K562 (cell line): ENCODE measurements around the gene DSG1. TPM values are rescaled to one million over a fixed set of nuclear protein-coding genes. Genes with fewer than 3 reads are reported as not detected.
"Not testable (repeated sequence)": the region's sequence is repeated elsewhere in the genome, so short reads cannot be mapped to it uniquely, and the experiment has no call there.

ENCODE experiments used
- ATAC-seq: fragments of 200-7000 bp; cut with Tn5 transposase; 3 replicates; pipeline ENCODE4 v1.9.1; 2020; ENCODE audit warnings: moderate library complexity
- BruUV-seq: library from RNA; stranded (reverse); fragments of 400-500 nt; replicated peaks from 2 replicates; lab custom pipeline; 2021; lab: Mats Ljungman, UMichigan
- CTCF ChIA-PET: fragments of 300-600 bp; formaldehyde crosslinking; extraction: SDS; loops from one replicate; lab custom pipeline; 2021; ENCODE audit warnings: low intra/inter-chr PET ratio; lab: Yijun Ruan, JAX
- POLR2A ChIA-PET: fragments of 300-600, 350-650 bp; sonication (Branson Sonifier 250); formaldehyde crosslinking; extraction: SDS; loops from one replicate; lab custom pipeline; 2021; ENCODE audit warnings: antibody characterized with exemption, inconsistent platforms; lab: Yijun Ruan, JAX
- DNase-seq, 4 experiments: peaks; one replicate each; pipeline versions ENCODE4 v3.0.0 to v3.0.0-alpha.2; 2011 to 2018; ENCODE audit warnings: low spot score in 3 of 4, mixed read lengths in 3 of 4; ENCODE audit errors: extremely low read depth in 1 of 4
- FAIRE-seq: peaks from 2 replicates; lab custom pipeline; 2011; peaks lifted over from hg19 to GRCh38; lab: Jason Lieb, UNC
- H2AFZ ChIP-seq: 2 replicates; pipeline ENCODE4 v1.6.0; 2011; ENCODE audit warnings: low read depth, low read length, control low read depth, inconsistent platforms
- H3K27ac ChIP-seq: fragments of 200-600 bp; 3 replicates; pipeline ENCODE4 v1.8.0; 2011; ENCODE audit warnings: low read depth, mild to moderate bottlenecking, control low read depth, inconsistent platforms, low read length, moderate library complexity, mixed read lengths; ENCODE audit errors: extremely low read depth
- H3K27me3 ChIP-seq, 2 experiments: fragments of 300-600 bp in 1 of 2; 2 replicates in 1 of 2; 3 replicates in 1 of 2; pipeline versions ENCODE4 v1.6.0 to v1.8.0; 2011; ENCODE audit warnings: inconsistent platforms in 2 of 2, low read length in 2 of 2, mild to moderate bottlenecking in 1 of 2, mixed read lengths in 1 of 2, moderate library complexity in 1 of 2; ENCODE audit not compliant: control insufficient read depth in 2 of 2, insufficient read depth in 2 of 2
- H3K36me3 ChIP-seq: fragments of 300-600 bp; 3 replicates; pipeline ENCODE4 v1.8.0; 2011; ENCODE audit warnings: mild to moderate bottlenecking, low read length, inconsistent platforms; ENCODE audit not compliant: control insufficient read depth, insufficient read depth
- H3K4me1 ChIP-seq, 2 experiments: fragments of 200-600 bp in 1 of 2; replicated peaks in 1 of 2; 2 replicates in 1 of 2; 3 replicates in 1 of 2; pipeline versions ENCODE4 v1.5.1 to v1.8.0; 2011; ENCODE audit warnings: inconsistent platforms in 2 of 2, low read length in 2 of 2, mild to moderate bottlenecking in 1 of 2, mixed read lengths in 1 of 2, moderate library complexity in 1 of 2; ENCODE audit not compliant: control insufficient read depth in 2 of 2, insufficient read depth in 2 of 2
- H3K4me2 ChIP-seq: 2 replicates; pipeline ENCODE4 v1.6.1; 2011; ENCODE audit warnings: low read length, control low read depth, inconsistent platforms, mixed read lengths; ENCODE audit not compliant: insufficient read depth
- H3K4me3 ChIP-seq: fragments of 200-600 bp; sonication (generic), shearing (Covaris generic); 2 replicates; pipeline ENCODE4 v1.5.1; 2016; ENCODE audit warnings: control low read depth, inconsistent platforms
- H3K79me2 ChIP-seq: fragments of 200-600 bp; 3 replicates; pipeline ENCODE4 v1.8.0; 2011; ENCODE audit warnings: low read length, inconsistent platforms; ENCODE audit not compliant: control insufficient read depth, insufficient read depth
- H3K9ac ChIP-seq, 2 experiments: 2 replicates each; pipeline versions ENCODE4 v1.6.0 to v1.6.1; 2011; ENCODE audit warnings: low read depth in 2 of 2, low read length in 2 of 2, control low read depth in 1 of 2, inconsistent platforms in 1 of 2, mild to moderate bottlenecking in 1 of 2, mixed read lengths in 1 of 2; ENCODE audit not compliant: insufficient read depth in 1 of 2
- H3K9me1 ChIP-seq: one replicate; pipeline ENCODE4 v1.6.0; 2011; ENCODE audit warnings: inconsistent platforms, mild to moderate bottlenecking, low read length, moderate library complexity; ENCODE audit not compliant: control insufficient read depth, insufficient read depth
- H3K9me3 ChIP-seq: replicated peaks from 2 replicates; pipeline ENCODE4 v1.5.1; 2011; ENCODE audit warnings: low read depth, low read length, inconsistent platforms; ENCODE audit not compliant: control insufficient read depth, insufficient read depth
- H4K20me1 ChIP-seq: replicated peaks from 2 replicates; pipeline ENCODE4 v1.6.1; 2011; ENCODE audit warnings: low read length, inconsistent platforms, mixed read lengths; ENCODE audit not compliant: control insufficient read depth, insufficient read depth
- FOXA3 ChIP-seq, 2 experiments: fragments of 450-650 bp in 1 of 2; sonication (generic) in 1 of 2; formaldehyde crosslinking; IDR thresholded peaks in 1 of 2; conservative IDR thresholded peaks in 1 of 2; 2 replicates each; pipeline versions ENCODE4 v1.4.0 to v1.8.0; 2020 to 2022; ENCODE audit warnings: mild to moderate bottlenecking in 2 of 2, missing genetic modification reagents in 1 of 2
- FOXK2 ChIP-seq, 2 experiments: fragments of 450-650 bp; IDR thresholded peaks in 1 of 2; conservative IDR thresholded peaks in 1 of 2; 2 replicates each; pipeline ENCODE4 v1.6.1; 2016; ENCODE audit warnings: low read depth in 2 of 2, mild to moderate bottlenecking in 1 of 2
- MGA ChIP-seq: fragments of 450-650 bp; IDR thresholded peaks from 2 replicates; pipeline ENCODE4 v1.6.1; 2016; ENCODE audit warnings: mild to moderate bottlenecking, moderate library complexity
- NFRKB ChIP-seq: fragments of 450-650 bp; IDR thresholded peaks from 2 replicates; pipeline ENCODE4 v1.6.1; 2016; ENCODE audit warnings: low read depth
- POLR2A ChIP-seq: fragments of 450-650 bp; conservative IDR thresholded peaks from 2 replicates; pipeline ENCODE4 v1.6.1; 2016
- POLR2G ChIP-seq: fragments of 200-400 bp; formaldehyde crosslinking; IDR thresholded peaks from 2 replicates; pipeline ENCODE4 v1.6.1; 2017; ENCODE audit warnings: low read depth, mild to moderate bottlenecking, antibody characterized with exemption, low read length, moderate library complexity
- TAF9B ChIP-seq: fragments of 450-650 bp; IDR thresholded peaks from 2 replicates; pipeline ENCODE4 v1.6.1; 2018; ENCODE audit warnings: mild to moderate bottlenecking; ENCODE audit not compliant: partially characterized antibody
- WGBS: fragments of 100-300 bp; shearing (Covaris generic); methylation state at CpG from one replicate; pipeline ENCODE4 v1.1.6; 2016; ENCODE audit warnings: low coverage, mixed read lengths; ENCODE audit not compliant: insufficient coverage; ENCODE audit errors: missing lambda C conversion rate; 5-methylcytosine and 5-hydroxymethylcytosine counted together
- in situ Hi-C: fragments of 300-500 bp; cut with MboI; formaldehyde crosslinking; loops from 4 replicates; pipeline ENCODE4 v1.15.0; 2018; ENCODE audit warnings: inconsistent platforms, mixed read lengths
- intact Hi-C: fragments of 100-400 bp; cut with micrococcal nuclease; formaldehyde crosslinking; loops from 2 replicates; pipeline ENCODE4 v1.14.2; 2022
- polyA plus RNA-seq, 8 experiments: library from polyadenylated mRNA; depleted of rRNA in 4 of 8; stranded (reverse) in 5 of 8; unstranded in 3 of 8; fragments of >200 nt; fragmentation: Nextera tagmentation in 2 of 8; fragmentation: Illumina TruSeq in 1 of 8; extraction: Ambion mirVana in 2 of 8; extraction: Trizol in 1 of 8; gene quantifications; 2 replicates each; pipeline versions ENCODE4 v1.2.1 to v1.2.3, GENCODE V29; 2011 to 2014; ENCODE audit warnings: inconsistent platforms in 1 of 8, missing spikeins in 1 of 8
- total RNA-seq, 7 experiments: library from RNA; depleted of rRNA in 6 of 7; stranded (reverse); fragments of >200 nt in 6 of 7; fragmentation: Illumina TruSeq in 2 of 7; extraction: Trizol in 2 of 7; gene quantifications; 2 replicates each; pipeline versions ENCODE4 v1.2.1 to v1.2.3, GENCODE V29; 2011 to 2021; ENCODE audit warnings: low replicate concordance in 1 of 7

Gene DSG1
- total and polyA plus RNA-seq, 9 of the 15 experiments (the other 6 are each of a cell fraction or from before 2014, with no cell fraction given), result 0.03 to 0.26 (median 0.15) TPM; not detected in 1

GRCh38 chr18:31353336-31353735 lies 35.4 kb downstream of the DSG1 start:
- WGBS, result 0% methylated on average over 3 of the region's 17 CpGs
- ATAC-seq, CTCF ChIA-PET, intact Hi-C loops, H3K9ac ChIP-seq, H3K27ac ChIP-seq, H3K27me3 ChIP-seq, H3K4me1 ChIP-seq, H3K79me2 ChIP-seq, H3K4me3 ChIP-seq, H3K36me3 ChIP-seq, POLR2A ChIA-PET, FAIRE-seq, H3K4me2 ChIP-seq, H2AFZ ChIP-seq, H3K9me3 ChIP-seq, in situ Hi-C loops, DNase-seq, H4K20me1 ChIP-seq, H3K9me1 ChIP-seq: not testable (repeated sequence)
- TSS peak; percentile 55 for BruUV-seq
- TF ChIP-seq POLR2G (0 out of 2 replicates have a peak, but pooled peaks have one; percentile 25), POLR2A (0 out of 2 replicates have a peak, but pooled peaks have one; percentile 25), FOXK2 (conservative IDR thresholded peaks at IDR 0.05 in 1 of 2, IDR thresholded peaks at IDR 0.05 in 1 of 2; ENCODE audit: low read depth in 2 of 2) (peak in 1 of 2 experiments; percentile 58; a peak in 2 of 4 replicates), NFRKB (0 out of 2 replicates have a peak, but pooled peaks have one; percentile 47), TAF9B (peak; percentile 46), MGA (0 out of 2 replicates have a peak, but pooled peaks have one; percentile 10), FOXA3 (CRISPR knock-in tag; conservative IDR thresholded peaks at IDR 0.05 in 1 of 2, IDR thresholded peaks at IDR 0.05 in 1 of 2) (peak in 1 of 2 experiments; percentile 85; a peak in 2 of 4 replicates)
